Kidney epithelial cell (primary cell): Measurements from ENCODE around the gene KLHL1. TPM values are rescaled to one million over a fixed set of nuclear protein-coding genes. Genes with fewer than 3 reads are reported as not detected.

Experiments used
- DNase-seq: peaks from one replicate; pipeline ENCODE4 v3.0.0-alpha.2; 2010; ENCODE audit warnings: low read depth
- H3K27me3 ChIP-seq: 2 replicates; pipeline ENCODE4 v1.6.0; 2011; ENCODE audit warnings: low read length; ENCODE audit not compliant: control insufficient read depth, insufficient read depth
- H3K36me3 ChIP-seq: 2 replicates; pipeline ENCODE4 v1.5.1; 2011; ENCODE audit warnings: low read length; ENCODE audit not compliant: control insufficient read depth, insufficient read depth
- H3K4me3 ChIP-seq: 2 replicates; pipeline ENCODE4 v1.5.1; 2011; ENCODE audit warnings: low read depth, mild to moderate bottlenecking, control low read depth, low read length
- CTCF ChIP-seq: IDR thresholded peaks from 2 replicates; pipeline ENCODE4 v1.5.1; 2011; ENCODE audit warnings: mild to moderate bottlenecking, moderate library complexity, low read length, control low read depth, inconsistent platforms; ENCODE audit not compliant: insufficient read depth, poor library complexity, severe bottlenecking
- total RNA-seq: library from RNA; depleted of rRNA; stranded (reverse); fragments of >200 nt; gene quantifications from 2 replicates; pipeline ENCODE4 v1.2.3, GENCODE V29; 2015

Gene KLHL1
- total RNA-seq, 1 donor from 2014 or later = not detected

GRCh38 chr13:69959046-69959445, 149.2 kb downstream of the KLHL1 start:
- H3K4me3 ChIP-seq = no peak overlapping the region
- TF ChIP-seq CTCF = no peak
- H3K36me3 ChIP-seq = no peaks in the 10 kb centered on the region
- DNase-seq = no peak
- H3K27me3 ChIP-seq = no peaks in the 10 kb centered on the region

- no peak overlapping the region for H3K4me3 ChIP-seq
- H3K36me3 ChIP-seq = no peaks in the 10 kb centered on the region
- no peak for TF ChIP-seq CTCF
- no peaks in the 10 kb centered on the region for H3K27me3 ChIP-seq
- DNase-seq = no peak
Observed at GRCh38 chr13:69956839-69957238, 151.4 kb downstream of the KLHL1 start.

- Histone ChIP-seq H3K4me3 (no peak overlapping the region), H3K27me3 (no peaks in the 10 kb centered on the region), H3K36me3 (no peaks in the 10 kb centered on the region)
- no peak for DNase-seq
- no peak for TF ChIP-seq CTCF
Observed at GRCh38 chr13:69956349-69956748, 151.9 kb downstream of the KLHL1 start.

GRCh38 chr13:69955271-69955670, 153.0 kb downstream of the KLHL1 start:
- Histone ChIP-seq H3K27me3 (no peaks in the 10 kb centered on the region), H3K36me3 (no peaks in the 10 kb centered on the region), H3K4me3 (no peak overlapping the region)
- no peak for DNase-seq
- TF ChIP-seq CTCF = no peak

- no peak overlapping the region for H3K4me3 ChIP-seq
- H3K36me3 ChIP-seq = no peaks in the 10 kb centered on the region
- no peak for DNase-seq
- no peaks in the 10 kb centered on the region for H3K27me3 ChIP-seq
- no peak for TF ChIP-seq CTCF
Observed at GRCh38 chr13:69951412-69951811, 156.8 kb downstream of the KLHL1 start.

GRCh38 chr13:69950160-69950559, 158.1 kb downstream of the KLHL1 start:
- Histone ChIP-seq H3K36me3 (no peaks in the 10 kb centered on the region), H3K4me3 (no peak overlapping the region), H3K27me3 (no peaks in the 10 kb centered on the region)
- TF ChIP-seq CTCF = no peak
- no peak for DNase-seq
